NCI-H748 (cell line): ENCODE measurements around the gene CTAG1B.
"Not testable (repeated sequence)": the region's sequence is repeated elsewhere in the genome, so short reads cannot be mapped to it uniquely, and the experiment has no call there.

Experiments
- DNase-seq: peaks from one replicate; lab custom pipeline; 2025; ENCODE audit not compliant: unreplicated experiment; lab: John Stamatoyannopoulos, UW

The CTAG1B gene

DNA sequence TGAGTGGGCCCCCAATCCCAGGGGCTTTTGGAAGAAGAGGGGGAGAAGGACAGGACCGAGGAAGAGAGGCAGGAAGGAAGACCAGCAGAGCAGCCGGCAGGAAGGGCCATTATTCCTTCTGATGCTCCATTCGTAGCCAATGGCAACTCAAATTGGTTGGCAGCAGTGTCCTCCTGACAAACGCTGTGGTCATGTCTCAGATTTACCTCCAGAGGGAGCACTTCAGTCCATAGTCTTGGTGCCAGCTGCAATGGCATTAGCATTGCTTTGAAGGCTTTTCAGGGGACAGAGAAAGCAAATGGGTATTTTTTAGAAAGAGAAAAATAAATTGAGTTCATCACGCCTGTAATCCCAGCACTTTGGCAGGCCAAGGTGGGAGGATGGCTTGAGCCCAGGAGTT is 9.9 kb upstream of the CTAG1B start:
- not testable (repeated sequence) for DNase-seq

- DNase-seq, result not testable (repeated sequence)
Measured at GRCh38 chrX:154620767-154621414, 1.8 kb upstream of the CTAG1B start.

GRCh38 chrX:154613586-154613985 is 5.5 kb downstream of the CTAG1B start:
- DNase-seq, result not testable (repeated sequence)

DNA sequence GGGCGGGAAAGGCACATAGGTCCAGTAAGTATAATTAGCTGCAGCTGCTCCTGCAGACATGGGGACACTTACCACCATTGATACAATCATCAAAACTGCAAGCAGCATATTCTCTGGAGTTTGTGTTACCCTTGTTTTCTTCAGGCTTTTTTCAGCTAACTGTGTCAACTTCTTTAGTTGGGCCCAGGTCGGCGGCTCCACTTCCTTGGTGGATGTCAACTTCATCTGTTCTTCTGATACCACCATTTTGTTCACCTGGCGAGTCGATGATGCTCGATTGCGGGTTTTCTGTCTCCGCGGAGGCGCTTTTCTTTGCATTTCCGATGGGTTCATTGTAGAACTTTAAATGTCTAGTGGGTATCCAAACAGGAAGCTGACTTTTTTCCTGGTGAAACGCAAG is 7.9 kb downstream of the CTAG1B start:
- DNase-seq, result not testable (repeated sequence)

DNA sequence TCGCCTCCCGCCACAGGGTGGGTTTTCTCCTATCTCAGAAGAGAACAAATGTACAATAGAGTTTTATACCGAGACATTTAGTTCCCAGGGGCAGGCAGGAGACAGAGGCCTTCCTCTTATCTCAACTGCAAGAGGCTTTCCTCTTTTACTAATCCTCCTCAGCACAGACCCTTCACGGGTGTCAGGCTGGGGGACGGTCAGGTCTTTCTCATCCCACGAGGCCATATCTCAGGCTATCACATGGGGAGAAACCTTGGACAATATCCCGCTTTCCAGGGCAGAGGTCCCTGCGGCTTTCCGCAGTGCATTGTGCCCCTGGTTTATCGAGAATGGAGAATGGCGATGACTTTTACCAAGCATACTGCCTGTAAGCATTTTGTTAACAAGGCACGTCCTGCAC is 10.3 kb downstream of the CTAG1B start:
- DNase-seq, result not testable (repeated sequence)

GRCh38 chrX:154607976-154608375 is 11.1 kb downstream of the CTAG1B start:
- DNase-seq, result not testable (repeated sequence)

GRCh38 chrX:154607370-154607769 is 11.7 kb downstream of the CTAG1B start:
- DNase-seq, result peak; percentile 81

DNA sequence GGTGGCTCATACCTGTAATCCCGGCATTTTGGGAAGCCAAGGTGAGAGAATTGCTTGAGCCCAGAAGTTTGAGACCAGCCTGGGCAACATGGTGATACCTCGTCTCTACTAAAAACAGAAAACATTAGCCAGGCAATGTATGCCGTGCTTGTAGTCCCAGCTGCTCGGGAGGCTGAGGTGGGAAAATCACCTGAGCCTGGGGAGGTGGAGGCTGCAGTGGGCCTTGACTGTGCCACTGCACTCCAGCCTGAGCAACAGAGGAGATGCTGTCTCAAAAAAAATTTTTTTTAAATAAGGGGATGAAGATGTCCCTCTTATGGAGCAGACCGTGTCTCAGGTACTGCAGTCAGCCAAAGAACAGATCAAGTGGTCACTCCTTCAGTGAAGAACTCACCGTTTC is 13.5 kb downstream of the CTAG1B start:
- DNase-seq, result no peak

GRCh38 chrX:154603438-154604430 is 15.3 kb downstream of the CTAG1B start:
- DNase-seq, result no peak

DNA sequence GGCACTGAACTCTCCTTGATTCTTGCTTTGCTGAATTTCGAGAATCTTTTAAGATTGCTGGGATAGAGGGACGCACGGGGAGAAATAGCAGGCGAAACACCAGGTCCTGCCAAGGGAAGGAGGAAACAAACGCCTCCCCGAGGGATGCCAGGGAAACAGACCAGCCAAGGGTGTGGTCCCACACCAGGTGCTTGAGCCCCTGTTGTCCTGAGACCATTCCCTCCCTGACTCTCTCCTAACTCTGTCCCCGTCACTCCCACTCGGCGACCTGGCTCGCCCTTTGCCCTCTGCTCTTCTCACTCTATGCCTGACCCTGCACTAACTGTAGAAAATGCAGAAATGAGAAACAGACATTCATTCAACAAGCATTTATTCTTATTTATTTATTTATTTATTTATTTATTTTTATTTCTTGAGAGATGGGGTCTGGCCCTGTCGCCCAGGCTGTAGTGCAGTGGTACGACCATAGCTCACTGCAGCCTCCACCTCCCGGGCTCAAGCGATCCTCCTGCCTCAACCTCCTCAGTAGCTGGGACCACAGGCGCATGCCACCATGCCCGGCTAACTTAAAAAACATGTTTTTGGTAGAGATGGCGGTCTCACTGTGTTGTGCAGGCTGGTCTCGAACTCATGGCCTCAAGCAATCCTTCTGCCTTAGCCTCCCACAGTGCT is 16.2 kb downstream of the CTAG1B start:
- no peak for DNase-seq

GRCh38 chrX:154602226-154602625 is 16.9 kb downstream of the CTAG1B start:
- no peak for DNase-seq

DNA sequence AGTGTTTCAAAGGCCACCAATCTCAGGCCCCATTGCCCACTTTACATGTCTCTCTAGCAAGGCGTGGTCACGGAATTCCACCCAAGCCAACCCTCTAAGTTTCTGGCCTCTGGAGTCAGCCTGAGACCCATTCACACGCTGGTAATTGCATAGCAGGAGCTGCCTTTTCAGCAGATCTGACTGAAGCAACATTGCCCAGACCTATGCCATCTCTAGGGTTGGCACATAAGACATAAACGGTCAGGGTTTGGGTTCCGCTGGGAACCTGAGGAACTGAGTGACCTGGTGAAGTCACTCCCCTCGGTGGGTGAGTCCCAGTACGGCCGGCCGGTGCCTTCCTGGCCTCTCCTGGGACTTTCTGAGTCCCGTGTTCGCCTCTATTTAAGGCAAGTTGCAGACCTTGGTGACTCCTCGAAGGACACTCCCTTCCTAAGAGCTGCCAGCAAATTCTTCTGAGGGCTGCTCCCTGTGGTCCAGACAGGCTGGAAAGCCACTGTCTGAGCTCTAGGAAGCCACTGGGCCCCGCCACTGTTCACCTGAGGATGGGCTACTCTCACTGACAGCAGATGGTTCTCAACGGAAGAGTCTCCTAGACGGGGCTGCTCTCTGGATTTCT is 18.2 kb downstream of the CTAG1B start:
- DNase-seq, result no peak

GRCh38 chrX:154599531-154599930 is 19.6 kb downstream of the CTAG1B start:
- no peak for DNase-seq

GRCh38 chrX:154598656-154599055 is 20.4 kb downstream of the CTAG1B start:
- no peak for DNase-seq

DNA sequence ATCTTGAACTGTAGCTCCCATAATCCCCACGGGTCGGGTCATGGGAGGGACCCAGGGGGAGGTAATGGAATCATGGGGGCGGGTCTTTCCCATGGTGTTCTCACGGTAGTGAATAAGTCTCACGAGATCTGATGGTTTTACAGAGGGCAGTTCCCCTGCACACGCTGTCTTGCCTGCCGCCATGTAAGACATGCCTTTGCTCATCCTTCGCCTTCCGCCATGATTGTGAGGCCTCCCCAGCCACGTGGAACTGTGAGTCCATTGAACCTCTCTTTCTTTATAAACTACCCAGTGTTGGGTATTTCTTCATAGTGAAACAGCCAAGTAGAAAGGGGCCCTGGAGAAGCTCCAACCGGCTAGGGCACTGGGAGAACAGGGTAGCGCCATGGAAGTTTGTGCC is 21.9 kb downstream of the CTAG1B start:
- no peak for DNase-seq

- DNase-seq, result no peak
Measured at GRCh38 chrX:154596290-154596929, 22.7 kb downstream of the CTAG1B start.

DNA sequence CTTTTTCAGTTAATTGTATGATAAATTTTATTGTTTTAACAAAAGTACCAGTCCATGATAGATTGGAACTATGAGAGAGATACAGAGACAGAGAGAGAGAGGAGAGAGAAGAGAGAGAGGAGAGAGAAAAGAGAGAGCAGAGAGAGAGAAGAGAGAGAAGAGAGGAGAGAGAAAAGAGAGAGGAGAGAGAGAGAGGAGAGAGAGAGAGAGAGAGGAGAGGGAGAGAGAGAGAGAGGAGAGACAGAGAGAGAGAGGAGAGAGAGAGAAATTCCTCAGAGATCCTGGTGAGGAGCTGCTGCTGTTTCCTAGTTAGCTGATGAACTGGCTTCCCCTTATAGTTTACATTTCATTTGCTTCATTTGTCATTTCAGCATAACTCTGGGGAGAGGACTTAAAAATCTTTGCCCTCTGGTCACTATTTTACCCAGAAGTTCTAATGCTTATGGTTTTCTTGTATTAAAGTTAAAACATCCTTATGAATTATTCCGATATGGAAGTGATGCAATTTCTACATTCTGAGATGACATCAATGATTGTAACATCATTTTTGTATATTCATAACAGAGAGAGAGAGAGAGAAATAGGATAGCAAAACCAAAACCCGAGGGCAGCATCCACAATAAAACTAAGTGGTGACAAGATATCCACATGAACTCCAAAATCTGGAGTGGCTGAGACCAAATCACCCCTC is 23.4 kb downstream of the CTAG1B start:
- no peak for DNase-seq

- DNase-seq, result no peak
Measured at GRCh38 chrX:154594491-154594890, 24.6 kb downstream of the CTAG1B start.

- DNase-seq, result no peak
Measured at GRCh38 chrX:154593201-154593600, 25.9 kb downstream of the CTAG1B start.

GRCh38 chrX:154592505-154592904 is 26.6 kb downstream of the CTAG1B start:
- no peak for DNase-seq
